ENCODE measurements around the gene AP2A1. TPM values are rescaled to one million over a fixed set of nuclear protein-coding genes. Genes with fewer than 3 reads are reported as not detected.

The AP2A1 gene
- total and polyA plus RNA-seq, 9 of the 15 experiments (the other 6 are each of a cell fraction or from before 2014, with no cell fraction given), result 0.55 to 150 (median 31.9) TPM

DNA sequence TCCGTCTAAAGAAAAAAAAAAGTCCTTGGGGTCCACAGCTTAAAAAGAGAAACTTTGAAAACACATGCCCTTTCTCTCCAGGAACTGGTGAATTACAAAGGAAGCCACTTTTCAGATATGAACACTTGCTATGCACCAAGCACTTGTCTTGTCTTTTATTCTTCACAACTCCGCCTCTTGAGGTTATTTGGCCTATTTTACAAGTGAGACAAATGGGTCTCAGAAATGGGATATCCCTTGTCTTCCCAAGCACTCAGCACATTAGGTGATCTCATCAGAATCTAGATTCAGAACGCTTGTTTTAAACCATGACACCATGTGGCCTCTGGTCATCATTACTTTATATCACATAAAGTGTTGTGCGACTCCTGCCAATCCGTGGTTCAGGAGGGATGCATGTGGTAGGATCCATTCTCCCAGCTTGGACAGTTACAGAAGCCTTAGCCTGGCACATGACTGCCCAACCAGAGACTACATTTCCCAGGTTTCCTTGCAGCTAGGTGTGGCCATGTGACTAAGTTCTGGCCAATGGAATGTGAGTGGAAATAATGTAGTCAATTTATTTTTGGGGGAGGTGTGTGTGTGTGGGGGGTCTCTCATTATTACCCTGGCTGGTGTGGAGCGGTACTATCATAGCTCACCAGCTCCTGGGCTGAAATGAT lies 17.6 kb upstream of the AP2A1 start (continued):
- TF ChIP-seq, protein P1, sequence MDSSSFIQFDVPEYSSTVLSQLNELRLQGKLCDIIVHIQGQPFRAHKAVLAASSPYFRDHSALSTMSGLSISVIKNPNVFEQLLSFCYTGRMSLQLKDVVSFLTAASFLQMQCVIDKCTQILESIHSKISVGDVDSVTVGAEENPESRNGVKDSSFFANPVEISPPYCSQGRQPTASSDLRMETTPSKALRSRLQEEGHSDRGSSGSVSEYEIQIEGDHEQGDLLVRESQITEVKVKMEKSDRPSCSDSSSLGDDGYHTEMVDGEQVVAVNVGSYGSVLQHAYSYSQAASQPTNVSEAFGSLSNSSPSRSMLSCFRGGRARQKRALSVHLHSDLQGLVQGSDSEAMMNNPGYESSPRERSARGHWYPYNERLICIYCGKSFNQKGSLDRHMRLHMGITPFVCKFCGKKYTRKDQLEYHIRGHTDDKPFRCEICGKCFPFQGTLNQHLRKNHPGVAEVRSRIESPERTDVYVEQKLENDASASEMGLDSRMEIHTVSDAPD (CRISPR knock-in tag; IDR thresholded peaks at IDR 0.05), result no peak
- TF ChIP-seq SREBF2 (CRISPR knock-in tag; IDR thresholded peaks at IDR 0.05) (no peak), MBD2 (IDR thresholded peaks at IDR 0.05; ENCODE audit: borderline replicate concordance, low read depth) (peak; percentile 40; the same call in 1 of the 2 replicates), SMARCE1 (IDR thresholded peaks at IDR 0.05) (no peak), HNRNPUL1 (IDR thresholded peaks at IDR 0.05; ENCODE audit: low read length) (no peak), SRF (CRISPR knock-in tag; IDR thresholded peaks at IDR 0.05) (no peak), HEY1 (CRISPR knock-in tag; IDR thresholded peaks at IDR 0.05; ENCODE audit: borderline replicate concordance) (no peak), PCBP1 (IDR thresholded peaks at IDR 0.05; ENCODE audit: low read depth, low read length, poor library complexity, severe bottlenecking) (no peak), ETV5 (CRISPR knock-in tag; IDR thresholded peaks at IDR 0.05; ENCODE audit: low read depth) (no peak), ZNF263 (CRISPR knock-in tag; IDR thresholded peaks at IDR 0.05; ENCODE audit: borderline replicate concordance) (no peak), EP400 (IDR thresholded peaks at IDR 0.05) (0 out of 2 replicates have a peak, but pooled peaks have one; percentile 26), ELF4 (CRISPR knock-in tag; IDR thresholded peaks at IDR 0.05) (no peak), RHOXF2B (CRISPR knock-in tag; conservative IDR thresholded peaks at IDR 0.05) (no peak), RBM15 (IDR thresholded peaks at IDR 0.05; ENCODE audit: insufficient read depth, low read length) (no peak), COPS2 (conservative IDR thresholded peaks at IDR 0.05) (no peak), FOS (IDR thresholded peaks at IDR 0.05; ENCODE audit: extremely low read depth, insufficient read length) (peak; percentile 73), L3MBTL2 (IDR thresholded peaks at IDR 0.05) (no peak), PML (IDR thresholded peaks at IDR 0.05; ENCODE audit: low read length) (no peak), TEAD4 (IDR thresholded peaks at IDR 0.05; ENCODE audit: low read length) (no peak), TEAD4 (CRISPR knock-in tag; IDR thresholded peaks at IDR 0.05; ENCODE audit: borderline replicate concordance) (no peak), ZNF384 (IDR thresholded peaks at IDR 0.05; ENCODE audit: low read depth, low read length) (no peak), ZNF41 (CRISPR knock-in tag; conservative IDR thresholded peaks at IDR 0.05) (no peak), NCOA2 (IDR thresholded peaks at IDR 0.05; ENCODE audit: partially characterized antibody in 2 of 2) (no peak), GTF2E2 (tag; IDR thresholded peaks at IDR 0.05) (no peak), CBX1 (IDR thresholded peaks at IDR 0.05; ENCODE audit: low read depth) (no peak), NR2F6 (CRISPR knock-in tag; IDR thresholded peaks at IDR 0.05) (no peak)
- TF ChIP-seq, protein P2, sequence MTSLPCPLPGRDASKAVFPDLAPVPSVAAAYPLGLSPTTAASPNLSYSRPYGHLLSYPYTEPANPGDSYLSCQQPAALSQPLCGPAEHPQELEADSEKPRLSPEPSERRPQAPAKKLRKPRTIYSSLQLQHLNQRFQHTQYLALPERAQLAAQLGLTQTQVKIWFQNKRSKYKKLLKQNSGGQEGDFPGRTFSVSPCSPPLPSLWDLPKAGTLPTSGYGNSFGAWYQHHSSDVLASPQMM (CRISPR knock-in tag; IDR thresholded peaks at IDR 0.05), result no peak
- TF ChIP-seq, protein P3, sequence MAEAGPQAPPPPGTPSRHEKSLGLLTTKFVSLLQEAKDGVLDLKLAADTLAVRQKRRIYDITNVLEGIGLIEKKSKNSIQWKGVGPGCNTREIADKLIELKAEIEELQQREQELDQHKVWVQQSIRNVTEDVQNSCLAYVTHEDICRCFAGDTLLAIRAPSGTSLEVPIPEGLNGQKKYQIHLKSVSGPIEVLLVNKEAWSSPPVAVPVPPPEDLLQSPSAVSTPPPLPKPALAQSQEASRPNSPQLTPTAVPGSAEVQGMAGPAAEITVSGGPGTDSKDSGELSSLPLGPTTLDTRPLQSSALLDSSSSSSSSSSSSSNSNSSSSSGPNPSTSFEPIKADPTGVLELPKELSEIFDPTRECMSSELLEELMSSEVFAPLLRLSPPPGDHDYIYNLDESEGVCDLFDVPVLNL (CRISPR knock-in tag; IDR thresholded peaks at IDR 0.05; ENCODE audit: low read depth), result no peak
